ENCODE data around the gene LALBA.
"Not testable (repeated sequence)": the region's sequence is repeated elsewhere in the genome, so short reads cannot be mapped to it uniquely, and the experiment has no call there.

The LALBA gene

DNA sequence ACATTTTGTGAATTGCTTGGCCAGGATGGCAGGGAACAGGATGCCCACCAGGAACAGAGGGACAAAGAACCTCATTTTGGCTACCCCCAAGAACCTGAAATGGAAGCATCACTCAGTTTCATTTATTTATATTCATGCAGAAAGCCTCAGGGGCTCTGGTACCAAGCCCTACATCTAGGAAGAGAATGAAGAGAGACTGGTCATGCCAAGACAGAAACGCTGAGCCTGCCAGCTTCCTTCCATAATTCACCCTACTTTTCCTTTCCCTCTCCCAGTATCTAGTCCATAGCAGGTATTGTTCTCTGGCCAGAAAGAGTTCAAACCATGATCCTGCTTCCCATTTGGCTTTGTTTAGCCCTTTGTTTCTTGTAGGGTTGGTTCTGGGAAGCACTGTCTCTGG lies at the start of gene LALBA:
TSS of gene LALBA (minus strand) at position 101 of the 400 bp plus-strand sequence. CDS start at position 75, 26 bp downstream.
- no peak for DNase-seq (ENCODE audit: low spot score)

DNA sequence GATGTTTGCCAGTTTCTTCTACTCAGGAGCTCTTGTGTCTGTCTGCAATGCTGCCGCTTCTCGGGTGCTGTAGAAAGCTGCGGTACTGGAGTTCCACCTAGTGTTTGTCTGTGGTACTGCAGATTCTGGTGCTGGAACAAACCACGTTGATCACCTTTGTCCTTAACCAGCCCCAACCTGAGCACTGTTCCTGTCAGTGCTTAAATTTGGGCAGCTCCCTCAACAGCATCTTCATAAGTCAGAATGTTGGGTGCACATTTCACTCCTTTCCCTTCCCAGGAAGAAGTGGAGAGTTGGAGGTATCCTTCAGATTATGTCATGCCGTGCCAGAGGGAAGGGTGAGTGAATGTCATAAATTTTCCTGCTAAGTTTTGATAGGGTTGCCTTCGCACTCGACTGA lies 48.7 kb upstream of the LALBA start:
- DNase-seq (ENCODE audit: low spot score) = peak; percentile 85

DNA sequence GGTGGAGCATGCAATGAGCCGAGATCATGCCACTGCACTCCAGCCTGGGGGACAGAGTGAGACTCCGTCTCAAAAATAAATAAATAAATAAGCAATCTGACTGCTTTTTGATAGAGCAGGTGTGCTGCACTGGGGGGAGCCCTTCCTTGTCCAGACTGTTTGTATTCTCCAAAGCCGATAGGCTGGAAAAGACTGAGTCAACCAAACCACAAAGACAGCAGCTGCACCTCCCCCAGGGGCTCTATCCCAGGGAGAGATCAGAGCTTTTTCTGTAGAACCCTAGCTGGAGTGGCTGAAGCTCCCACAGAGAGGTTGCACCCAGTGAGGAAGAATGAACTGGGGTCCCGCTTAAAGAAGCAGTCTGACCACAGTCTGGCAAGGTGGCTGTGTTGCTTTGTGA lies 45.8 kb upstream of the LALBA start:
- no peak for DNase-seq (ENCODE audit: low spot score)

GRCh38 chr12:48613321-48613720 lies 43.5 kb upstream of the LALBA start:
- no peak for DNase-seq (ENCODE audit: low spot score)

- no peak for DNase-seq (ENCODE audit: low spot score)
Observed at GRCh38 chr12:48602192-48602989, 32.5 kb upstream of the LALBA start.

DNA sequence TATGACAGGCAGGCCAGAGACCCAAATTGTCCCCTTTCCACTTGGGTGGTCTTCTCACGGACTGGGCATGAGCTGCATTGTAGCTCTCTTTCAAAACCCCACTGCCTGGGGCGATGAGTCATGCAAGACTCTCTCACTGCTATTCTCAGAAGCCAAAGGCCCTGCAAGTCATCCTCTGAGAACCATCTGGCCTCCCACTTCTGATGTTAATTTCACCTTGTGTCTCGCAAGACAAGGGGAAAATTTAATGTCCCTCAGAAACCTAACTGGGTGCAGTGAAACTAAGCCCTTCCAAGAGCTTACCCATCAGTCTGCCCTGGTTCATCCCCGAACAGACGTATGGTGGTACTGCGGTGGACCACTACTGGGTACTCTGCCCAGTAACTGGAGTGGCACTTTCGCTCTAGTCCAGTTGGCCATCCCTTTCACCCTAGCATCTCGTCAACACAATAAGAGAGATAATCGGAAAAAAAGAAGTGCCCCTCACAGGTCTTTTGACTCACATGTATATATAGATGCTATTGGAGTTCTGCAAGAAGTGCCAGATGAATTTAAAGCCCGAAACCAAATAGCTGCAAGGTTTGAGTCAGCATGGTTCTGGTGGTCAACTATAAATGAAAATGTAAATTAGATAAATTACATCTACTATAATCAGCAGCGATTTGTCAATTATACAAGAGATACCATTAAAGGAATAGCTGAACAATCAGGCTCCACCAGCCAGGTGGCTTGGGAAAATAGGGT lies 31.3 kb upstream of the LALBA start:
- DNase-seq (ENCODE audit: low spot score) = no peak

DNA sequence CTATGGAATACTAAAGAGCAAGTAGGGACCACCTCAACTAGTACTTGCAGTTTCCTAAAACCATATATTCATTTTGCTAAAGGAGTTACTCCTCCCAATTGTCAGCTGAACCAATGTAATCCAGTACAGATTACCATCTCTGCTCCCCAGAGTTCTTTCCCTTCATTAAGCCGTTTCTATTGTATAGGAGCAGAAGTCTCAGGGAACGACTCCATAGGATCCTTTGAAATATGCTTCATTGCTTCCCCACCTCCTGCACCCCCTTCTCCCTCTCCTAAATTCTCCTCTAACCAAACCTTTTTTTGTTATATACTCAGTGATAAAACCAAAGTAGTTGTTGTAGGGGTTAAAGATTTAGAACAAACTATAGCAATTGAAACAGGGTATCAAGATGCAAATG lies 30.7 kb upstream of the LALBA start:
- no peak for DNase-seq (ENCODE audit: low spot score)

GRCh38 chr12:48592591-48593086 lies 22.8 kb upstream of the LALBA start:
- DNase-seq (ENCODE audit: low spot score) = no peak

- DNase-seq (ENCODE audit: low spot score) = no peak
Observed at GRCh38 chr12:48586361-48586760, 16.5 kb upstream of the LALBA start.

GRCh38 chr12:48583728-48584127 lies 13.9 kb upstream of the LALBA start:
- DNase-seq (ENCODE audit: low spot score) = no peak

DNA sequence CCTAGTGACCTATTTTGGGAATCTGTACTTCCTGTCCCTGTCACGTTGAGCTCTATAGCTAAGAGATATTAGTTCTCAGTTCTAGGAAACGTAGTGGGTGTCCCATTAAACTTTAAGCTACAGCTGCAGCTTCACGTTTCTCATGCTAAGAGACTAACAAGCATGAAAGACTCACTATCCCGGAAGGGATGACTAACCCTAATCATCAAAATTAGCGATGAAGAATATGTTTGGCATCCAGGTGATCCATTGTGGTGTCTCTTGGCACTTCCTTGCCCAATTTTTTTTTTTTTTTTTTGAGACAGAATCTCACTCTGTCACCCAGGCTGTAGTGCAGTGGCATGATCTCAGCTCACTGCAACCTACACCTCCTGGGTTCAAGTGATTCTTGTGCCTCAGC lies 11.0 kb upstream of the LALBA start:
- DNase-seq (ENCODE audit: low spot score) = no peak

- peak; percentile 53 for DNase-seq (ENCODE audit: low spot score)
Observed at GRCh38 chr12:48572326-48572725, 2.5 kb upstream of the LALBA start.

GRCh38 chr12:48567731-48568130 lies 2.1 kb downstream of the LALBA start:
- DNase-seq (ENCODE audit: low spot score) = no peak

DNA sequence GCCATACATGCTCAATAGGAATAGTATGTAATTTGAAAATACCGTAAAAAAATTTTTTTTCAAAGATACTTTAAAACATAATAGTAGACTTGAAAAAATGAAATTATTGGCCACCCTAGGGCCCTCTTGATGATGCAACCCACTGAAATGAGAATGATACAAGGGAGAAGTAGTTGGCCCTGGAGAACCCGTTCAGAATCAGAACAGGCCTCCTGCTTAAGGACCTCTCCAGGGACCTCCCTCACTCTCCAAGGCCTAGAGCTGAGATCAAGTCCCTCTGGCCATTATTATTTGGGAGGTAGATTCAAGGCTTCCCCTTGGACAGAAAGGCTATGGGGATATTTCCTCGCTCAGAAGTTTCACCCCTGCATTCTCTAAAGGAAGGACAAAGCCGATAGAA lies 11.9 kb downstream of the LALBA start:
- DNase-seq (ENCODE audit: low spot score) = no peak

DNA sequence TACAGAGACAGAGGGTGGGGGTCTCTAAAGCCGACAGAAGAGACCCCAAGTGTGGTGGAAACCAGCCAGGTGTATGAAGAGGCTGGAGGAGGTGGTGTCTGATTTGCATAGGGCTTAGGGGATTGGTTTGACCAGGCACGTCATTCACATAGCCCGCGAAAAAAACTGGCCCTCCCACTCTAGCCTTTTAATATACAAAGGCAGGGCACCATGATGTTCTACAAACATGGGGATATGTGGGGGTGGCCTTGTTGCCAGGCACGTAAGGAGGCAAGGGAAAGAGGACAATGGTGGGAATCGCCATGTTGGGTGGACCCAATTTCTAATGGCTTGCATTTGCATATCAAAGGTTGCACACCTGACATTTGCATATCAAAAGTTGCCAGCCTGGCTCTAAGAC lies 13.2 kb downstream of the LALBA start:
- no peak for DNase-seq (ENCODE audit: low spot score)

DNA sequence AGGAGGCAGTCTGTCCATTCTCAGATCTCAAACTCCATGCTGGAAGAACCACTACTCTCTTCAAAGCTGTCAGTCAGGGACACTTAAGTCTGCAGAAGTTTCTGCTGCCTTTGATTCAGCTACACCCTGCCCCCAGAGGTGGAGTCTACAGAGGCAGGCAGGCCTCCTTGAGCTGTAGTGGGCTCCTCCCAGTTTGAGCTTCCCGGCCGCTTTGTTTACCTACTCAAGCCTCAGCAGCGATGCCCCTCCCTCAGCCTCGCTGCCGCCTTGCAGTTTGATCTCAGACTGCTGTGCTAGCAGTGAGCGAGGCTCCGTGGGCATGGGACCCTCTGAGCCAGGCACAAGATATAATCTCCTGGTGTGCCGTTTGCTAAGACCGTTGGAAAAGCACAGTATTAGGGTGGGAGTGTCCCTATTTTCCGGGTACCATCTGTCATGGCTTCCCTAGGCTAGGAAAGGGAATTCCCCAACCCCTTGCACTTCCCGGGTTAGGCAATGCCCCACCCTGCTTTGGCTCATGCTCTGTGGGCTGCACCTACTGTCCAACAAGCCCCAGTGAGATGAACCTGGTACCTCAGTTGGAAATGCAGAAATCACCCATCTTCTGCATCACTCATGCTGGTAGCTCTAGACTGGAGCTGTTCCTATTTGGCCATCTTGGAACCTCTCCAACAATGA lies 16.0 kb downstream of the LALBA start:
- not testable (repeated sequence) for DNase-seq (ENCODE audit: low spot score)

DNA sequence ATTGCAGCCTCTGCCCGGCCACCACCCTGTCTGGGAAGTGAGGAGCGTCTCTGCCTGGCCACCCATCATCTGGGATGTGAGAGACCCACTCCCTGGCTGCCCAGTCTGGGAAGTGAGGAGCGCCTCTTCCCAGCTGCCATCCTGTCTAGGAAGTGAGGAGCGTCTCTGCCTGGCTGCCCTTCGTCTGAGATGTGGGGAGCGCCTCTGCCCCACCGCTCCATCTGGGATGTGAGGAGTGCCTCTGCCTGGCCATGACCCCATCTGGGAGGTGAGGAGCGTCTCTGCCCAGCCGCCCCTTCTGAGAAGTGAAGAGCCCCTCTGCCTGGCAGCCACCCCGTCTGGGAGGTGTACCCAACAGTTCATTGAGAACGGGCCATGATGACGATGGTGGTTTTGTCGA lies 18.2 kb downstream of the LALBA start:
- not testable (repeated sequence) for DNase-seq (ENCODE audit: low spot score)

GRCh38 chr12:48547012-48547411 lies 22.8 kb downstream of the LALBA start:
- DNase-seq (ENCODE audit: low spot score) = not testable (repeated sequence)

GRCh38 chr12:48545833-48546469 lies 23.9 kb downstream of the LALBA start:
- DNase-seq (ENCODE audit: low spot score) = no peak

GRCh38 chr12:48542300-48542928 lies 27.4 kb downstream of the LALBA start:
- peak; percentile 33 for DNase-seq (ENCODE audit: low spot score)

GRCh38 chr12:48536602-48537001 lies 33.2 kb downstream of the LALBA start:
- DNase-seq (ENCODE audit: low spot score) = no peak

DNA sequence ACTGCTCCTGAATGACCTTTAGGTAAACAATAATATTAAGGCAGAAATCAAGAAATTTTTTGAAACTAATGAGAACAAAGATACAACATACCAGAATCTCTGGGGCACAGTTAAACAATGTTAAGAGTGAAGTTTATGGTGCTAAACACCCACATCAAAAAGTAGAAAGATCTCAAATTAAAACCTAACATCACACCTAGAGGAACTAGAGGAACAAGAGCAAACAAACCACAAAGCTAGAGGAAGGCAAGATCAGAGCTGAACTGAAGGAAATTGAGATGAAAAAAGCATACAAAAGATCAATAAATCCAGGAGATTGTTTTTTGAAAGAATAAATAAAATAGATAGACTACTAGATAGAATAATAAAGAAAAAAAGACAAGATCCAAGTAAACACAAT lies 37.2 kb downstream of the LALBA start:
- DNase-seq (ENCODE audit: low spot score) = no peak

Data from Ammon's horn (tissue), 1 donor.